SK-N-SH (cell line): ENCODE measurements around the gene BFSP2. TPM values are rescaled to one million over a fixed set of nuclear protein-coding genes. Genes with fewer than 3 reads are reported as not detected.

Experiments
- CTCF ChIA-PET: fragments of 300-600, 350-600 bp; formaldehyde crosslinking; extraction: SDS; loops from one replicate; lab custom pipeline; 2021; lab: Yijun Ruan, JAX
- POLR2A ChIA-PET: fragments of 350-600 bp; sonication (Branson Sonifier 250); formaldehyde crosslinking; extraction: SDS; loops from one replicate; lab custom pipeline; 2020; ENCODE audit warnings: antibody characterized with exemption, inconsistent platforms; lab: Yijun Ruan, JAX
- DNase-seq: peaks from one replicate; pipeline ENCODE4 v3.0.0; 2012
- H2AFZ ChIP-seq: fragments of 200-600 bp; sonication (generic); 2 replicates; pipeline ENCODE4 v1.8.1; 2016; ENCODE audit warnings: antibody characterized with exemption, mild to moderate bottlenecking, low read depth
- H3F3A ChIP-seq: fragments of 200-600 bp; sonication (generic); replicated peaks from 2 replicates; pipeline ENCODE3; 2016; ENCODE audit warnings: antibody characterized with exemption, mild to moderate bottlenecking; ENCODE audit not compliant: insufficient read depth
- H3K27ac ChIP-seq, 2 experiments: fragments of 200-500 bp in 1 of 2; fragments of 200-600 bp in 1 of 2; sonication (Bioruptor generic) in 1 of 2; sonication (generic), shearing (Covaris generic) in 1 of 2; 2 replicates each; pipeline versions ENCODE4 v1.5.1 to v1.6.1; 2014 to 2016; ENCODE audit warnings: low read depth in 2 of 2, inconsistent platforms in 1 of 2, low read length in 1 of 2, mild to moderate bottlenecking in 1 of 2, mixed read lengths in 1 of 2
- H3K27me3 ChIP-seq: fragments of 200-600 bp; sonication (generic), shearing (Covaris generic); 2 replicates; pipeline ENCODE4 v1.6.1; 2016; ENCODE audit warnings: mixed run types; ENCODE audit not compliant: insufficient read depth
- H3K36me3 ChIP-seq, 2 experiments: fragments of 200-500 bp in 1 of 2; fragments of 200-600 bp in 1 of 2; sonication (Bioruptor generic) in 1 of 2; sonication (generic) in 1 of 2; replicated peaks in 1 of 2; 2 replicates each; pipeline versions ENCODE3 to v1.5.1; 2014 to 2016; ENCODE audit warnings: low read length in 1 of 2, mild to moderate bottlenecking in 1 of 2; ENCODE audit not compliant: insufficient read depth in 2 of 2, control insufficient read depth in 1 of 2
- H3K4me1 ChIP-seq, 2 experiments: fragments of 200-500 bp in 1 of 2; fragments of 200-600 bp in 1 of 2; sonication (Bioruptor generic) in 1 of 2; sonication (generic), shearing (Covaris generic) in 1 of 2; 2 replicates each; pipeline versions ENCODE4 v1.5.1 to v1.6.1; 2014 to 2016; ENCODE audit warnings: low read depth in 1 of 2, low read length in 1 of 2, mixed run types in 1 of 2; ENCODE audit not compliant: insufficient read depth in 2 of 2, control insufficient read depth in 1 of 2
- H3K4me2 ChIP-seq: fragments of 200-600 bp; sonication (generic), shearing (Covaris generic); 2 replicates; pipeline ENCODE4 v1.6.1; 2017; ENCODE audit warnings: mixed run types
- H3K4me3 ChIP-seq, 2 experiments: fragments of 200-500 bp in 1 of 2; fragments of 200-600 bp in 1 of 2; sonication (Bioruptor generic) in 1 of 2; sonication (generic), shearing (Covaris generic) in 1 of 2; 2 replicates each; pipeline versions ENCODE4 v1.5.1 to v1.8.1; 2014 to 2016; ENCODE audit warnings: low read depth in 2 of 2, inconsistent platforms in 1 of 2, low read length in 1 of 2, mild to moderate bottlenecking in 1 of 2, mixed read lengths in 1 of 2, moderate library complexity in 1 of 2
- H3K79me2 ChIP-seq: fragments of 200-600 bp; sonication (generic); 2 replicates; pipeline ENCODE4 v1.8.1; 2017; ENCODE audit warnings: mild to moderate bottlenecking; ENCODE audit not compliant: insufficient read depth
- H3K9ac ChIP-seq: fragments of 200-600 bp; sonication (generic); 2 replicates; pipeline ENCODE4 v1.6.1; 2017; ENCODE audit warnings: mixed run types
- H3K9me2 ChIP-seq: fragments of 200-600 bp; sonication (generic); 2 replicates; pipeline ENCODE4 v1.6.1; 2017; ENCODE audit warnings: mixed run types
- H3K9me3 ChIP-seq: fragments of 200-600 bp; sonication (generic); 2 replicates; pipeline ENCODE4 v1.6.1; 2017; ENCODE audit warnings: mixed run types, mild to moderate bottlenecking, moderate library complexity
- H4K20me1 ChIP-seq: fragments of 200-600 bp; sonication (generic); 2 replicates; pipeline ENCODE4 v1.6.1; 2017; ENCODE audit warnings: mild to moderate bottlenecking, mixed run types; ENCODE audit not compliant: insufficient read depth
- CHD2 ChIP-seq: fragments of 150-350 bp; IDR thresholded peaks from 2 replicates; pipeline ENCODE4 v1.6.1; 2018; ENCODE audit warnings: low read length; ENCODE audit not compliant: partially characterized antibody
- FOXM1 ChIP-seq: IDR thresholded peaks from 2 replicates; pipeline ENCODE4 v1.4.0; 2012; ENCODE audit warnings: low read depth, mild to moderate bottlenecking
- IRF3 ChIP-seq: fragments of 150-350 bp; IDR thresholded peaks from 2 replicates; pipeline ENCODE4 v1.6.1; 2016; ENCODE audit warnings: mild to moderate bottlenecking, low read depth, low read length
- JUND ChIP-seq: IDR thresholded peaks from 2 replicates; pipeline ENCODE4 v1.4.0; 2012
- POLR2AphosphoS5 ChIP-seq: IDR thresholded peaks from 2 replicates; pipeline ENCODE4 v1.6.1; 2012; ENCODE audit warnings: low read depth, low read length
- REST ChIP-seq: IDR thresholded peaks from 2 replicates; pipeline ENCODE4 v1.6.1; 2012; ENCODE audit warnings: mild to moderate bottlenecking, low read depth, low read length, moderate library complexity
- RXRA ChIP-seq: IDR thresholded peaks from 2 replicates; pipeline ENCODE4 v1.4.0; 2012; ENCODE audit warnings: low read depth, mild to moderate bottlenecking, borderline replicate concordance
- SIN3A ChIP-seq: IDR thresholded peaks from 2 replicates; pipeline ENCODE4 v1.6.1; 2012; ENCODE audit warnings: low read depth, mild to moderate bottlenecking, low read length, moderate library complexity, borderline replicate concordance
- SMC3 ChIP-seq: IDR thresholded peaks from 2 replicates; pipeline ENCODE4 v1.6.1; 2012; ENCODE audit warnings: low read depth, low read length, improper control_type of control experiment
- TAF1 ChIP-seq: IDR thresholded peaks from 2 replicates; pipeline ENCODE4 v1.6.1; 2012; ENCODE audit warnings: low read depth, mild to moderate bottlenecking, low read length, moderate library complexity, borderline replicate concordance
- YY1 ChIP-seq: IDR thresholded peaks from 2 replicates; pipeline ENCODE4 v1.4.0; 2012; ENCODE audit warnings: low read depth, mild to moderate bottlenecking
- WGBS: methylation state at CpG from one replicate; pipeline ENCODE4 v1.1.6; 2017; ENCODE audit warnings: low lambda C conversion rate; 5-methylcytosine and 5-hydroxymethylcytosine counted together
- polyA plus RNA-seq, 3 experiments: library from polyadenylated mRNA; depleted of rRNA; stranded (reverse); fragments of >200 nt; gene quantifications; 2 replicates each; pipeline ENCODE4 v1.2.3, GENCODE V29; 2012
- TF ChIP-seq, protein P1 (sequence below): fragments of 150-350 bp; IDR thresholded peaks from 2 replicates; pipeline ENCODE4 v1.6.1; 2017; ENCODE audit warnings: antibody characterized with exemption, low read length, low read depth, borderline replicate concordance

BFSP2 gene
- polyA plus RNA-seq, 1 of the 3 experiments (the other 2 are of a cell fraction): not detected

GRCh38 chr3:133412183-133413132 is 12.6 kb downstream of the BFSP2 start:
- Histone ChIP-seq H3K9me2 (no peaks in the 10 kb centered on the region), H4K20me1 (no peaks in the 10 kb centered on the region)

More at GRCh38 chr3:133412183-133413132, 12.6 kb downstream of the BFSP2 start:
- no peak for DNase-seq
- TF ChIP-seq SIN3A: no peak
- TF ChIP-seq, protein P1, sequence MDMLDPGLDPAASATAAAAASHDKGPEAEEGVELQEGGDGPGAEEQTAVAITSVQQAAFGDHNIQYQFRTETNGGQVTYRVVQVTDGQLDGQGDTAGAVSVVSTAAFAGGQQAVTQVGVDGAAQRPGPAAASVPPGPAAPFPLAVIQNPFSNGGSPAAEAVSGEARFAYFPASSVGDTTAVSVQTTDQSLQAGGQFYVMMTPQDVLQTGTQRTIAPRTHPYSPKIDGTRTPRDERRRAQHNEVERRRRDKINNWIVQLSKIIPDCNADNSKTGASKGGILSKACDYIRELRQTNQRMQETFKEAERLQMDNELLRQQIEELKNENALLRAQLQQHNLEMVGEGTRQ: no peak
- no peak for TF ChIP-seq POLR2AphosphoS5
- TF ChIP-seq IRF3: no peak
- no peak for TF ChIP-seq JUND
- no peak for TF ChIP-seq REST
- TF ChIP-seq SMC3: no peak
- TF ChIP-seq CHD2: no peak
- no peak for TF ChIP-seq FOXM1
- no peak for TF ChIP-seq TAF1
- TF ChIP-seq YY1: no peak
- no peak for TF ChIP-seq RXRA
- ChIA-PET CTCF (interaction anchor here (1.9 to 2.8 kb wide), 3 partner anchors 10 to 681 kb away, joined by 5 to 10 read pairs (median 8); no protein-coding TSS in a partner anchor), POLR2A (no interaction called here)
- Histone ChIP-seq H3K4me3 (no peak overlapping the region), H3F3A (peaks cover 10% of the 10 kb centered on the region), H3K4me2 (no peak overlapping the region), H3K9me3 (no peaks in the 10 kb centered on the region), H3K4me1 (peaks cover 0 to 7% of the 10 kb centered on the region in 2 experiments; a peak in 2 of 4 replicates), H3K36me3 (no peaks in the 10 kb centered on the region), H3K9ac (no peak overlapping the region), H3K79me2 (no peaks in the 10 kb centered on the region), H3K27me3 (no peaks in the 10 kb centered on the region), H2AFZ (no peak overlapping the region), H3K27ac (no peak overlapping the region)
- WGBS: 87% methylated on average over 21 of the region's 26 CpGs
